Measurements from ENCODE around the gene GPR84.

- TF ChIP-seq CTCF (IDR thresholded peaks at IDR 0.05): no peak
- TF ChIP-seq POLR2A (IDR thresholded peaks at IDR 0.05): no peak
These were observed 25.5 kb downstream of the GPR84 start for GRCh38 chr12:54338698-54339296.

All from adrenal gland (tissue), 5 donors.